Upper lobe of left lung (tissue), 4 donors: ENCODE results near the gene ITGB3.

ENCODE experiments used
- POLR2A ChIP-seq, 4 donors: fragments of 450-650 bp; IDR thresholded peaks; one replicate each; pipeline ENCODE4 v1.5.1; 2016 to 2017; ENCODE audit warnings: antibody characterized with exemption in 4 of 4, mild to moderate bottlenecking in 2 of 4
- TF ChIP-seq, protein P1 (sequence below), 6 experiments: fragments of 450-650 bp in 4 of 6; fragments of 200-600 bp in 2 of 6; sonication (generic) in 2 of 6; IDR thresholded peaks; one replicate each; pipeline ENCODE4 v1.5.1; 2016 to 2019; ENCODE audit warnings: antibody characterized with exemption in 6 of 6

- TF ChIP-seq, protein P1, sequence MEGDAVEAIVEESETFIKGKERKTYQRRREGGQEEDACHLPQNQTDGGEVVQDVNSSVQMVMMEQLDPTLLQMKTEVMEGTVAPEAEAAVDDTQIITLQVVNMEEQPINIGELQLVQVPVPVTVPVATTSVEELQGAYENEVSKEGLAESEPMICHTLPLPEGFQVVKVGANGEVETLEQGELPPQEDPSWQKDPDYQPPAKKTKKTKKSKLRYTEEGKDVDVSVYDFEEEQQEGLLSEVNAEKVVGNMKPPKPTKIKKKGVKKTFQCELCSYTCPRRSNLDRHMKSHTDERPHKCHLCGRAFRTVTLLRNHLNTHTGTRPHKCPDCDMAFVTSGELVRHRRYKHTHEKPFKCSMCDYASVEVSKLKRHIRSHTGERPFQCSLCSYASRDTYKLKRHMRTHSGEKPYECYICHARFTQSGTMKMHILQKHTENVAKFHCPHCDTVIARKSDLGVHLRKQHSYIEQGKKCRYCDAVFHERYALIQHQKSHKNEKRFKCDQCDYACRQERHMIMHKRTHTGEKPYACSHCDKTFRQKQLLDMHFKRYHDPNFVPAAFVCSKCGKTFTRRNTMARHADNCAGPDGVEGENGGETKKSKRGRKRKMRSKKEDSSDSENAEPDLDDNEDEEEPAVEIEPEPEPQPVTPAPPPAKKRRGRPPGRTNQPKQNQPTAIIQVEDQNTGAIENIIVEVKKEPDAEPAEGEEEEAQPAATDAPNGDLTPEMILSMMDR (IDR thresholded peaks at IDR 0.05), result no peak
- no peak for TF ChIP-seq POLR2A (IDR thresholded peaks at IDR 0.05)
These were observed 42.8 kb upstream of the ITGB3 start for GRCh38 chr17:47210779-47211178.
